ENCODE results near the gene STPG4. TPM values are rescaled to one million over a fixed set of nuclear protein-coding genes. Genes with fewer than 3 reads are reported as not detected.

Gene STPG4
- total RNA-seq (2021; fragmentation: NEBNext Ultra II Directional; extraction: Animal tissue kit (Norgen Biotek cat#: 25700)), result under 1 TPM in 3 of 6 experiments, not detected in 3; 0.19 to 0.40 (median 0.25) TPM
- long read RNA-seq, result 0 reads

GRCh38 chr2:47155091-47155876, at the start of gene STPG4:
STPG4 (minus strand) TSS chr2:47155308; CDS start chr2:47155251, 57 bp downstream.
- peaks cover 16% of the 10 kb centered on the region for H3K4me1 Mint-ChIP-seq (ENCODE audit: low read depth)
- DNase-seq, result no peak
- peak within 1 kb of the TSS; percentile 61 for H3K27ac Mint-ChIP-seq
- H3K27me3 Mint-ChIP-seq (ENCODE audit: insufficient read depth), result no peaks in the 10 kb centered on the region; the same call in 1 of the 2 replicates
- no peak within 1 kb of the TSS for H3K4me3 Mint-ChIP-seq
- H3K36me3 Mint-ChIP-seq (ENCODE audit: low read depth), result peaks cover 31% of the 10 kb centered on the region
- H3K9me3 Mint-ChIP-seq, result no peaks in the 10 kb centered on the region
- no peak for TF ChIP-seq CTCF (IDR thresholded peaks at IDR 0.05)

GRCh38 chr2:47204691-47205090, 49.6 kb upstream of the STPG4 start:
- DNase-seq, result no peak
- Mint-ChIP-seq H3K27ac (no peak overlapping the region), H3K27me3 (ENCODE audit: insufficient read depth) (peaks cover 4% of the 10 kb centered on the region; the same call in 1 of the 2 replicates), H3K36me3 (ENCODE audit: low read depth) (no peaks in the 10 kb centered on the region), H3K4me1 (ENCODE audit: low read depth) (peaks cover 61% of the 10 kb centered on the region), H3K4me3 (no peak overlapping the region), H3K9me3 (no peaks in the 10 kb centered on the region)
- TF ChIP-seq CTCF (IDR thresholded peaks at IDR 0.05), result no peak

- H3K27me3 Mint-ChIP-seq (ENCODE audit: insufficient read depth), result peaks cover 4% of the 10 kb centered on the region; the same call in 1 of the 2 replicates
- no peaks in the 10 kb centered on the region for H3K36me3 Mint-ChIP-seq (ENCODE audit: low read depth)
- no peak for TF ChIP-seq CTCF (IDR thresholded peaks at IDR 0.05)
- H3K9me3 Mint-ChIP-seq, result no peaks in the 10 kb centered on the region
- H3K27ac Mint-ChIP-seq, result no peak overlapping the region
- H3K4me3 Mint-ChIP-seq, result no peak overlapping the region
- peaks cover 62% of the 10 kb centered on the region for H3K4me1 Mint-ChIP-seq (ENCODE audit: low read depth)
- DNase-seq, result no peak
Measured at GRCh38 chr2:47203995-47204394, 48.9 kb upstream of the STPG4 start.

GRCh38 chr2:47201224-47201623, 46.1 kb upstream of the STPG4 start:
- peak; percentile 53 for DNase-seq
- Mint-ChIP-seq H3K36me3 (ENCODE audit: low read depth) (no peaks in the 10 kb centered on the region), H3K4me3 (no peak overlapping the region; the same call in 1 of the 2 replicates), H3K27ac (peak overlapping the region; percentile 80), H3K9me3 (no peaks in the 10 kb centered on the region), H3K27me3 (ENCODE audit: insufficient read depth) (peaks cover 4% of the 10 kb centered on the region; the same call in 1 of the 2 replicates), H3K4me1 (ENCODE audit: low read depth) (peaks cover 81% of the 10 kb centered on the region)
- no peak for TF ChIP-seq CTCF (IDR thresholded peaks at IDR 0.05)

- H3K36me3 Mint-ChIP-seq (ENCODE audit: low read depth), result no peaks in the 10 kb centered on the region
- H3K27ac Mint-ChIP-seq, result peak overlapping the region; percentile 74
- H3K4me3 Mint-ChIP-seq, result peak overlapping the region; percentile 73
- peaks cover 83% of the 10 kb centered on the region for H3K4me1 Mint-ChIP-seq (ENCODE audit: low read depth)
- no peaks in the 10 kb centered on the region for H3K9me3 Mint-ChIP-seq
- peak; percentile 99 for DNase-seq
- TF ChIP-seq CTCF (IDR thresholded peaks at IDR 0.05), result no peak
- no peaks in the 10 kb centered on the region; the same call in 1 of the 2 replicates for H3K27me3 Mint-ChIP-seq (ENCODE audit: insufficient read depth)
Measured at GRCh38 chr2:47198985-47199451, 43.9 kb upstream of the STPG4 start.
